Activated T-helper 17 cell treated with anti-CD3 and anti-CD28 coated beads, Interleukin-2, amount 50 U/mL, for 72 hours (primary cell): ENCODE measurements around the gene CACNG5. TPM values are rescaled to one million over a fixed set of nuclear protein-coding genes. Genes with fewer than 3 reads are reported as not detected.

Experiments used
- ATAC-seq: fragments of 150-1000 bp; cut with Tn5 transposase; replicated peaks from 2 replicates; pipeline ENCODE4 v1.10.0; 2021; ENCODE audit warnings: mild to moderate bottlenecking, moderate library complexity
- H3K27ac Mint-ChIP-seq: one replicate; pipeline ENCODE4 v1.8.0; 2022; ENCODE audit warnings: mixed read lengths
- H3K27me3 Mint-ChIP-seq: one replicate; pipeline ENCODE4 v1.8.0; 2022; ENCODE audit warnings: mixed read lengths
- H3K36me3 Mint-ChIP-seq: one replicate; pipeline ENCODE4 v1.8.0; 2022; ENCODE audit warnings: low read depth, mild to moderate bottlenecking, mixed read lengths
- H3K4me1 Mint-ChIP-seq: one replicate; pipeline ENCODE4 v1.8.0; 2022; ENCODE audit warnings: mixed read lengths
- H3K4me3 Mint-ChIP-seq: one replicate; pipeline ENCODE4 v1.8.0; 2022; ENCODE audit warnings: mild to moderate bottlenecking, mixed read lengths
- H3K9me3 Mint-ChIP-seq: one replicate; pipeline ENCODE4 v1.8.0; 2022; ENCODE audit warnings: mixed read lengths
- total RNA-seq, 2 donors: library from RNA; stranded (reverse); gene quantifications; one replicate each; pipeline ENCODE4 v1.2.3, GENCODE V29; 2022

The CACNG5 gene
- total RNA-seq, 2 donors from 2014 or later = not detected

GRCh38 chr17:66849032-66849655 lies 14.2 kb downstream of the CACNG5 start:
- Mint-ChIP-seq H3K4me3 (no peak overlapping the region), H3K27ac (no peak overlapping the region), H3K4me1 (no peaks in the 10 kb centered on the region), H3K36me3 (no peaks in the 10 kb centered on the region), H3K27me3 (peaks cover 11% of the 10 kb centered on the region), H3K9me3 (peaks cover 3% of the 10 kb centered on the region)
- ATAC-seq = no peak

GRCh38 chr17:66849851-66850580 lies 15.1 kb downstream of the CACNG5 start:
- H3K27me3 Mint-ChIP-seq = peaks cover 8% of the 10 kb centered on the region
- no peak overlapping the region for H3K27ac Mint-ChIP-seq
- H3K36me3 Mint-ChIP-seq = no peaks in the 10 kb centered on the region
- H3K9me3 Mint-ChIP-seq = peaks cover 3% of the 10 kb centered on the region
- H3K4me1 Mint-ChIP-seq = no peaks in the 10 kb centered on the region
- H3K4me3 Mint-ChIP-seq = no peak overlapping the region
- no peak for ATAC-seq

- no peaks in the 10 kb centered on the region for H3K36me3 Mint-ChIP-seq
- H3K9me3 Mint-ChIP-seq = peaks cover 3% of the 10 kb centered on the region
- peaks cover 4% of the 10 kb centered on the region for H3K27me3 Mint-ChIP-seq
- H3K27ac Mint-ChIP-seq = no peak overlapping the region
- no peak overlapping the region for H3K4me3 Mint-ChIP-seq
- H3K4me1 Mint-ChIP-seq = no peaks in the 10 kb centered on the region
- no peak for ATAC-seq
Measured at GRCh38 chr17:66850692-66851091, 15.8 kb downstream of the CACNG5 start.

GRCh38 chr17:66855204-66855603 lies 20.3 kb downstream of the CACNG5 start:
- Mint-ChIP-seq H3K27me3 (peaks cover 6% of the 10 kb centered on the region), H3K27ac (no peak overlapping the region), H3K36me3 (no peaks in the 10 kb centered on the region), H3K4me3 (no peak overlapping the region), H3K4me1 (no peaks in the 10 kb centered on the region), H3K9me3 (no peaks in the 10 kb centered on the region)
- ATAC-seq = no peak

- H3K27ac Mint-ChIP-seq = no peak overlapping the region
- H3K27me3 Mint-ChIP-seq = peaks cover 6% of the 10 kb centered on the region
- H3K4me3 Mint-ChIP-seq = no peak overlapping the region
- peaks cover under 1% of the 10 kb centered on the region for H3K9me3 Mint-ChIP-seq
- ATAC-seq = no peak
- no peaks in the 10 kb centered on the region for H3K4me1 Mint-ChIP-seq
- H3K36me3 Mint-ChIP-seq = no peaks in the 10 kb centered on the region
Measured at GRCh38 chr17:66858226-66859083, 23.5 kb downstream of the CACNG5 start.

GRCh38 chr17:66859353-66859752 lies 24.4 kb downstream of the CACNG5 start:
- no peak overlapping the region for H3K27ac Mint-ChIP-seq
- H3K27me3 Mint-ChIP-seq = peaks cover 10% of the 10 kb centered on the region
- H3K4me1 Mint-ChIP-seq = no peaks in the 10 kb centered on the region
- H3K36me3 Mint-ChIP-seq = no peaks in the 10 kb centered on the region
- no peak for ATAC-seq
- H3K4me3 Mint-ChIP-seq = no peak overlapping the region
- H3K9me3 Mint-ChIP-seq = peaks cover 4% of the 10 kb centered on the region

- no peak overlapping the region for H3K4me3 Mint-ChIP-seq
- peaks cover 10% of the 10 kb centered on the region for H3K27me3 Mint-ChIP-seq
- H3K27ac Mint-ChIP-seq = no peak overlapping the region
- ATAC-seq = peak; percentile 49
- H3K36me3 Mint-ChIP-seq = no peaks in the 10 kb centered on the region
- no peaks in the 10 kb centered on the region for H3K4me1 Mint-ChIP-seq
- H3K9me3 Mint-ChIP-seq = peaks cover 6% of the 10 kb centered on the region
Measured at GRCh38 chr17:66860204-66860603, 25.3 kb downstream of the CACNG5 start.

GRCh38 chr17:66863820-66864219 lies 28.9 kb downstream of the CACNG5 start:
- ATAC-seq = no peak
- no peaks in the 10 kb centered on the region for H3K36me3 Mint-ChIP-seq
- peaks cover 7% of the 10 kb centered on the region for H3K9me3 Mint-ChIP-seq
- H3K27me3 Mint-ChIP-seq = peaks cover 26% of the 10 kb centered on the region
- H3K4me3 Mint-ChIP-seq = no peak overlapping the region
- no peak overlapping the region for H3K27ac Mint-ChIP-seq
- no peaks in the 10 kb centered on the region for H3K4me1 Mint-ChIP-seq

GRCh38 chr17:66865151-66865550 lies 30.2 kb downstream of the CACNG5 start:
- H3K27me3 Mint-ChIP-seq = peaks cover 30% of the 10 kb centered on the region
- H3K4me3 Mint-ChIP-seq = no peak overlapping the region
- H3K9me3 Mint-ChIP-seq = peaks cover 7% of the 10 kb centered on the region
- H3K27ac Mint-ChIP-seq = no peak overlapping the region
- H3K4me1 Mint-ChIP-seq = no peaks in the 10 kb centered on the region
- no peaks in the 10 kb centered on the region for H3K36me3 Mint-ChIP-seq
- no peak for ATAC-seq

- Mint-ChIP-seq H3K27me3 (peaks cover 11% of the 10 kb centered on the region), H3K4me3 (no peak overlapping the region), H3K27ac (no peak overlapping the region), H3K36me3 (no peaks in the 10 kb centered on the region), H3K9me3 (peaks cover 3% of the 10 kb centered on the region), H3K4me1 (no peaks in the 10 kb centered on the region)
- ATAC-seq = no peak
Measured at GRCh38 chr17:66873962-66874361, 39.0 kb downstream of the CACNG5 start.

GRCh38 chr17:66884931-66885330 lies 50.0 kb downstream of the CACNG5 start:
- Mint-ChIP-seq H3K9me3 (peaks cover 9% of the 10 kb centered on the region), H3K27me3 (peaks cover 4% of the 10 kb centered on the region), H3K27ac (no peak overlapping the region), H3K36me3 (no peaks in the 10 kb centered on the region), H3K4me3 (no peak overlapping the region), H3K4me1 (no peaks in the 10 kb centered on the region)
- ATAC-seq = no peak

- Mint-ChIP-seq H3K4me3 (no peak overlapping the region), H3K9me3 (peaks cover 9% of the 10 kb centered on the region), H3K27ac (no peak overlapping the region), H3K4me1 (no peaks in the 10 kb centered on the region), H3K36me3 (no peaks in the 10 kb centered on the region), H3K27me3 (peaks cover 4% of the 10 kb centered on the region)
- ATAC-seq = no peak
Measured at GRCh38 chr17:66885417-66885816, 50.5 kb downstream of the CACNG5 start.

- no peak for ATAC-seq
- H3K27ac Mint-ChIP-seq = no peak overlapping the region
- no peak overlapping the region for H3K4me3 Mint-ChIP-seq
- no peaks in the 10 kb centered on the region for H3K9me3 Mint-ChIP-seq
- H3K27me3 Mint-ChIP-seq = no peaks in the 10 kb centered on the region
- H3K4me1 Mint-ChIP-seq = no peaks in the 10 kb centered on the region
- no peaks in the 10 kb centered on the region for H3K36me3 Mint-ChIP-seq
Measured at GRCh38 chr17:66889480-66890230, 54.7 kb downstream of the CACNG5 start.

GRCh38 chr17:66892246-66892645 lies 57.3 kb downstream of the CACNG5 start:
- H3K4me1 Mint-ChIP-seq = no peaks in the 10 kb centered on the region
- no peaks in the 10 kb centered on the region for H3K36me3 Mint-ChIP-seq
- peaks cover 5% of the 10 kb centered on the region for H3K27me3 Mint-ChIP-seq
- no peak for ATAC-seq
- H3K9me3 Mint-ChIP-seq = no peaks in the 10 kb centered on the region
- H3K27ac Mint-ChIP-seq = no peak overlapping the region
- H3K4me3 Mint-ChIP-seq = no peak overlapping the region
